ENCODE data around the gene COMMD7.
"Not testable (repeated sequence)": the region's sequence is repeated elsewhere in the genome, so short reads cannot be mapped to it uniquely, and the experiment has no call there.

The COMMD7 gene

GRCh38 chr20:32709029-32709631 is 34.1 kb downstream of the COMMD7 start:
- not testable (repeated sequence) for H3K4ac ChIP-seq (ENCODE audit: low read depth, low read length); H2BK12ac ChIP-seq (ENCODE audit: low read length); H3K9me3 ChIP-seq (ENCODE audit: insufficient read depth, low read depth, low read length); H2BK120ac ChIP-seq (ENCODE audit: insufficient read depth, low read length, poor library complexity); H3K14ac ChIP-seq (ENCODE audit: low read length); H2BK5ac ChIP-seq (ENCODE audit: low read depth, low read length, poor library complexity); H2AK5ac ChIP-seq (ENCODE audit: low read length); DNase-seq; H3K23ac ChIP-seq (ENCODE audit: low read length); H3K79me2 ChIP-seq (ENCODE audit: control insufficient read depth, insufficient read depth, low read length, poor library complexity); H3K4me2 ChIP-seq (ENCODE audit: low read length); H4K8ac ChIP-seq (ENCODE audit: low read depth, low read length); H3K4me1 ChIP-seq (ENCODE audit: control insufficient read depth in 1 of 2, insufficient read depth in 2 of 2, low read length in 2 of 2); H3K27me3 ChIP-seq (ENCODE audit: insufficient read depth, low read length); H4K12ac ChIP-seq (ENCODE audit: low read depth, low read length); H3K79me1 ChIP-seq (ENCODE audit: low read length); H3K4me3 ChIP-seq (ENCODE audit: low read depth, low read length); H3K9ac ChIP-seq (ENCODE audit: low read length); H2AFZ ChIP-seq (ENCODE audit: insufficient read depth, low read length, poor library complexity); H3K18ac ChIP-seq (ENCODE audit: low read length); H4K91ac ChIP-seq (ENCODE audit: low read depth, low read length)
- H3K27ac ChIP-seq (ENCODE audit: low read depth, low read length) = peak overlapping the region; percentile 43
- peaks cover 7 to 11% of the 10 kb centered on the region in 2 experiments for H3K36me3 ChIP-seq (ENCODE audit: control insufficient read depth in 1 of 2, insufficient read depth in 2 of 2, low read length in 2 of 2)
- WGBS (ENCODE audit: extremely low coverage, insufficient coverage, insufficient read length) = no CpG with 5 or more reads among the region's 15 CpGs

- H3K4me1 ChIP-seq (ENCODE audit: control insufficient read depth in 1 of 2, insufficient read depth in 2 of 2, low read length in 2 of 2) = peaks cover 0 to 5% of the 10 kb centered on the region in 2 experiments
- WGBS (ENCODE audit: extremely low coverage, insufficient coverage, insufficient read length) = no CpG with 5 or more reads among the region's 5 CpGs
- no peak overlapping the region for H2BK120ac ChIP-seq (ENCODE audit: insufficient read depth, low read length, poor library complexity)
- H2BK5ac ChIP-seq (ENCODE audit: low read depth, low read length, poor library complexity) = no peak overlapping the region
- no peak overlapping the region for H3K14ac ChIP-seq (ENCODE audit: low read length)
- peaks cover 11 to 16% of the 10 kb centered on the region in 2 experiments for H3K36me3 ChIP-seq (ENCODE audit: control insufficient read depth in 1 of 2, insufficient read depth in 2 of 2, low read length in 2 of 2)
- H3K79me1 ChIP-seq (ENCODE audit: low read length) = no peaks in the 10 kb centered on the region
- H4K8ac ChIP-seq (ENCODE audit: low read depth, low read length) = no peak overlapping the region
- H3K79me2 ChIP-seq (ENCODE audit: control insufficient read depth, insufficient read depth, low read length, poor library complexity) = no peaks in the 10 kb centered on the region
- H2AK5ac ChIP-seq (ENCODE audit: low read length) = no peak overlapping the region
- H4K91ac ChIP-seq (ENCODE audit: low read depth, low read length) = no peak overlapping the region
- H3K4me2 ChIP-seq (ENCODE audit: low read length) = no peak overlapping the region
- no peak overlapping the region for H3K27ac ChIP-seq (ENCODE audit: low read depth, low read length)
- no peaks in the 10 kb centered on the region for H3K9me3 ChIP-seq (ENCODE audit: insufficient read depth, low read depth, low read length)
- no peak overlapping the region for H3K23ac ChIP-seq (ENCODE audit: low read length)
- DNase-seq = no peak
- H2AFZ ChIP-seq (ENCODE audit: insufficient read depth, low read length, poor library complexity) = no peak overlapping the region
- no peak overlapping the region for H3K18ac ChIP-seq (ENCODE audit: low read length)
- H2BK12ac ChIP-seq (ENCODE audit: low read length) = no peak overlapping the region
- no peak overlapping the region for H3K4me3 ChIP-seq (ENCODE audit: low read depth, low read length)
- H4K12ac ChIP-seq (ENCODE audit: low read depth, low read length) = no peak overlapping the region
- no peaks in the 10 kb centered on the region for H3K27me3 ChIP-seq (ENCODE audit: insufficient read depth, low read length)
- no peak overlapping the region for H3K4ac ChIP-seq (ENCODE audit: low read depth, low read length)
- H3K9ac ChIP-seq (ENCODE audit: low read length) = no peak overlapping the region
These were observed 35.3 kb downstream of the COMMD7 start for GRCh38 chr20:32707691-32708581.

GRCh38 chr20:32706486-32706885 is 36.8 kb downstream of the COMMD7 start:
- Histone ChIP-seq H4K91ac (ENCODE audit: low read depth, low read length) (no peak overlapping the region), H2AFZ (ENCODE audit: insufficient read depth, low read length, poor library complexity) (no peak overlapping the region), H4K12ac (ENCODE audit: low read depth, low read length) (no peak overlapping the region), H3K23ac (ENCODE audit: low read length) (no peak overlapping the region), H4K8ac (ENCODE audit: low read depth, low read length) (no peak overlapping the region), H3K9me3 (ENCODE audit: insufficient read depth, low read depth, low read length) (no peaks in the 10 kb centered on the region), H3K18ac (ENCODE audit: low read length) (no peak overlapping the region), H3K14ac (ENCODE audit: low read length) (no peak overlapping the region), H3K27me3 (ENCODE audit: insufficient read depth, low read length) (no peaks in the 10 kb centered on the region), H3K79me2 (ENCODE audit: control insufficient read depth, insufficient read depth, low read length, poor library complexity) (no peaks in the 10 kb centered on the region), H2BK5ac (ENCODE audit: low read depth, low read length, poor library complexity) (no peak overlapping the region), H3K36me3 (ENCODE audit: control insufficient read depth in 1 of 2, insufficient read depth in 2 of 2, low read length in 2 of 2) (peaks cover 11 to 22% of the 10 kb centered on the region in 2 experiments), H3K4me1 (ENCODE audit: control insufficient read depth in 1 of 2, insufficient read depth in 2 of 2, low read length in 2 of 2) (peaks cover 0 to 5% of the 10 kb centered on the region in 2 experiments), H2BK12ac (ENCODE audit: low read length) (no peak overlapping the region), H2AK5ac (ENCODE audit: low read length) (no peak overlapping the region), H3K27ac (ENCODE audit: low read depth, low read length) (no peak overlapping the region), H3K4me3 (ENCODE audit: low read depth, low read length) (no peak overlapping the region), H3K79me1 (ENCODE audit: low read length) (no peaks in the 10 kb centered on the region), H2BK120ac (ENCODE audit: insufficient read depth, low read length, poor library complexity) (no peak overlapping the region), H3K9ac (ENCODE audit: low read length) (no peak overlapping the region), H3K4ac (ENCODE audit: low read depth, low read length) (no peak overlapping the region), H3K4me2 (ENCODE audit: low read length) (no peak overlapping the region)
- no CpG with 5 or more reads among the region's 3 CpGs for WGBS (ENCODE audit: extremely low coverage, insufficient coverage, insufficient read length)
- no peak for DNase-seq

- no peaks in the 10 kb centered on the region for H3K27me3 ChIP-seq (ENCODE audit: insufficient read depth, low read length)
- H3K79me2 ChIP-seq (ENCODE audit: control insufficient read depth, insufficient read depth, low read length, poor library complexity) = no peaks in the 10 kb centered on the region
- H4K91ac ChIP-seq (ENCODE audit: low read depth, low read length) = no peak overlapping the region
- no CpG with 5 or more reads among the region's 9 CpGs for WGBS (ENCODE audit: extremely low coverage, insufficient coverage, insufficient read length)
- no peak overlapping the region for H3K4me2 ChIP-seq (ENCODE audit: low read length)
- H2BK5ac ChIP-seq (ENCODE audit: low read depth, low read length, poor library complexity) = no peak overlapping the region
- no peak for DNase-seq
- H4K12ac ChIP-seq (ENCODE audit: low read depth, low read length) = no peak overlapping the region
- H3K23ac ChIP-seq (ENCODE audit: low read length) = no peak overlapping the region
- H3K18ac ChIP-seq (ENCODE audit: low read length) = no peak overlapping the region
- H2AFZ ChIP-seq (ENCODE audit: insufficient read depth, low read length, poor library complexity) = no peak overlapping the region
- no peak overlapping the region for H4K8ac ChIP-seq (ENCODE audit: low read depth, low read length)
- no peaks in the 10 kb centered on the region for H3K9me3 ChIP-seq (ENCODE audit: insufficient read depth, low read depth, low read length)
- H3K4me1 ChIP-seq (ENCODE audit: control insufficient read depth in 1 of 2, insufficient read depth in 2 of 2, low read length in 2 of 2) = peaks cover 0 to under 1% of the 10 kb centered on the region in 2 experiments
- H3K14ac ChIP-seq (ENCODE audit: low read length) = no peak overlapping the region
- no peak overlapping the region for H3K27ac ChIP-seq (ENCODE audit: low read depth, low read length)
- H2AK5ac ChIP-seq (ENCODE audit: low read length) = no peak overlapping the region
- no peak overlapping the region for H2BK120ac ChIP-seq (ENCODE audit: insufficient read depth, low read length, poor library complexity)
- no peaks in the 10 kb centered on the region for H3K79me1 ChIP-seq (ENCODE audit: low read length)
- no peak overlapping the region for H3K9ac ChIP-seq (ENCODE audit: low read length)
- H3K4me3 ChIP-seq (ENCODE audit: low read depth, low read length) = no peak overlapping the region
- H3K4ac ChIP-seq (ENCODE audit: low read depth, low read length) = no peak overlapping the region
- H2BK12ac ChIP-seq (ENCODE audit: low read length) = no peak overlapping the region
- H3K36me3 ChIP-seq (ENCODE audit: control insufficient read depth in 1 of 2, insufficient read depth in 2 of 2, low read length in 2 of 2) = peaks cover 10 to 22% of the 10 kb centered on the region in 2 experiments
These were observed 40.4 kb downstream of the COMMD7 start for GRCh38 chr20:32702706-32703425.
